H1 (cell line): ENCODE data around the gene USP17L12. TPM values are rescaled to one million over a fixed set of nuclear protein-coding genes. Genes with fewer than 3 reads are reported as not detected.
"Not testable (repeated sequence)": the region's sequence is repeated elsewhere in the genome, so short reads cannot be mapped to it uniquely, and the experiment has no call there.

Experiments
- CTCF ChIA-PET: fragments of 300-600 bp; sonication (Branson Sonifier 250); formaldehyde crosslinking; loops from one replicate; lab custom pipeline; 2021; ENCODE audit not compliant: partially characterized antibody; lab: Charles Lee
- POLR2A ChIA-PET: fragments of 300-600 bp; sonication (Branson Sonifier 250); formaldehyde crosslinking; loops from one replicate; lab custom pipeline; 2021; ENCODE audit warnings: inconsistent platforms; ENCODE audit not compliant: partially characterized antibody; lab: Charles Lee
- DNase-seq, 2 experiments: peaks; one replicate each; pipeline versions ENCODE4 v3.0.0 to v3.0.0-alpha.2; 2010 to 2022; ENCODE audit warnings: low spot score in 2 of 2, low read depth in 1 of 2, mixed read lengths in 1 of 2
- FAIRE-seq: peaks from 2 replicates; lab custom pipeline; 2011; peaks lifted over from hg19 to GRCh38; lab: Jason Lieb, UNC
- H2AFZ ChIP-seq: 2 replicates; pipeline ENCODE4 v1.8.1; 2012; ENCODE audit warnings: low read length, inconsistent platforms
- H2AK5ac ChIP-seq: 2 replicates; pipeline ENCODE4 v1.6.1; 2013; ENCODE audit warnings: low read depth, low read length
- H2BK120ac ChIP-seq: replicated peaks from 2 replicates; pipeline ENCODE3; 2013; ENCODE audit warnings: low read depth, low read length, inconsistent platforms
- H2BK12ac ChIP-seq: 2 replicates; pipeline ENCODE4 v1.6.1; 2013; ENCODE audit warnings: low read depth, low read length
- H2BK15ac ChIP-seq: 2 replicates; pipeline ENCODE4 v1.6.1; 2013; ENCODE audit warnings: low read length
- H2BK20ac ChIP-seq: 2 replicates; pipeline ENCODE4 v1.6.1; 2013; ENCODE audit warnings: low read length
- H2BK5ac ChIP-seq: 2 replicates; pipeline ENCODE4 v1.6.1; 2013; ENCODE audit warnings: low read depth, low read length
- H3K14ac ChIP-seq: 2 replicates; pipeline ENCODE4 v1.6.1; 2013; ENCODE audit warnings: inconsistent platforms; ENCODE audit not compliant: insufficient read length
- H3K18ac ChIP-seq: 2 replicates; pipeline ENCODE4 v1.6.1; 2013; ENCODE audit warnings: low read length; ENCODE audit errors: extremely low read depth
- H3K23ac ChIP-seq: 2 replicates; pipeline ENCODE4 v1.6.1; 2013; ENCODE audit warnings: inconsistent platforms; ENCODE audit not compliant: insufficient read length
- H3K23me2 ChIP-seq: 2 replicates; pipeline ENCODE4 v1.6.1; 2013; ENCODE audit warnings: low read depth, low read length
- H3K27ac ChIP-seq: 2 replicates; pipeline ENCODE4 v1.6.1; 2011; ENCODE audit warnings: low read depth, low read length, inconsistent platforms
- H3K27me3 ChIP-seq, 4 experiments: replicated peaks in 1 of 4; 1 replicate in 1 of 4; 2 replicates in 3 of 4; pipeline versions ENCODE4 v1.6.1 to v1.8.1; 2011 to 2013; ENCODE audit warnings: low read length in 3 of 4, mild to moderate bottlenecking in 3 of 4, inconsistent platforms in 2 of 4, mixed read lengths in 2 of 4, moderate library complexity in 1 of 4; ENCODE audit not compliant: control insufficient read depth in 3 of 4, insufficient read depth in 3 of 4; ENCODE audit errors: extremely low read depth in 1 of 4
- H3K36me3 ChIP-seq, 4 experiments: 2 replicates each; pipeline versions ENCODE4 v1.6.1 to v1.8.1; 2011 to 2013; ENCODE audit warnings: mild to moderate bottlenecking in 4 of 4, low read length in 3 of 4, moderate library complexity in 2 of 4, control low read depth in 1 of 4, inconsistent platforms in 1 of 4; ENCODE audit not compliant: insufficient read depth in 4 of 4, control insufficient read depth in 2 of 4
- H3K4ac ChIP-seq: replicated peaks from 2 replicates; pipeline ENCODE3; 2013; ENCODE audit warnings: low read length, low read depth, mixed read lengths, inconsistent platforms; ENCODE audit not compliant: insufficient read length
- H3K4me1 ChIP-seq, 4 experiments: replicated peaks in 1 of 4; 1 replicate in 1 of 4; 2 replicates in 3 of 4; pipeline versions ENCODE4 v1.6.1 to v1.8.1; 2011 to 2013; ENCODE audit warnings: low read length in 3 of 4, inconsistent platforms in 2 of 4, mixed read lengths in 1 of 4; ENCODE audit not compliant: insufficient read depth in 4 of 4, control insufficient read depth in 3 of 4
- H3K4me2 ChIP-seq, 2 experiments: 2 replicates each; pipeline versions ENCODE4 v1.6.1 to v1.8.1; 2011 to 2013; ENCODE audit warnings: low read depth in 2 of 2, low read length in 2 of 2, control low read depth in 1 of 2, inconsistent platforms in 1 of 2, mild to moderate bottlenecking in 1 of 2; ENCODE audit not compliant: insufficient read depth in 1 of 2
- H3K4me3 ChIP-seq, 4 experiments: fragments of 200-600, 300-600 bp in 1 of 4; sonication (generic), shearing (Covaris generic), sonication (Bioruptor Twin) in 1 of 4; 2 replicates each; pipeline versions ENCODE4 v1.5.1 to v1.8.1; 2011 to 2016; ENCODE audit warnings: low read length in 4 of 4, low read depth in 3 of 4, control low read depth in 2 of 4, inconsistent platforms in 2 of 4, mild to moderate bottlenecking in 2 of 4, mixed read lengths in 1 of 4, moderate library complexity in 1 of 4; ENCODE audit not compliant: insufficient read depth in 2 of 4; ENCODE audit errors: extremely low read depth in 1 of 4
- H3K56ac ChIP-seq: replicated peaks from 2 replicates; pipeline ENCODE3; 2013; ENCODE audit warnings: low read depth, mild to moderate bottlenecking, mixed read lengths, low read length, inconsistent platforms; ENCODE audit not compliant: insufficient read length
- H3K79me1 ChIP-seq: 2 replicates; pipeline ENCODE4 v1.6.1; 2013; ENCODE audit warnings: low read depth, low read length, control low read depth
- H3K79me2 ChIP-seq, 2 experiments: 2 replicates each; pipeline versions ENCODE4 v1.6.1 to v1.8.1; 2012 to 2013; ENCODE audit warnings: low read length in 2 of 2, mild to moderate bottlenecking in 2 of 2, inconsistent platforms in 1 of 2; ENCODE audit not compliant: insufficient read depth in 2 of 2, control insufficient read depth in 1 of 2
- H3K9ac ChIP-seq, 4 experiments: replicated peaks in 1 of 4; 1 replicate in 1 of 4; 2 replicates in 3 of 4; pipeline versions ENCODE4 v1.6.1 to v1.8.1; 2011 to 2013; ENCODE audit warnings: low read depth in 3 of 4, low read length in 3 of 4, control low read depth in 2 of 4, mild to moderate bottlenecking in 2 of 4, moderate library complexity in 2 of 4, inconsistent platforms in 1 of 4; ENCODE audit errors: extremely low read depth in 1 of 4
- H3K9me3 ChIP-seq, 2 experiments: 2 replicates each; pipeline versions ENCODE4 v1.6.1 to v1.8.1; 2012 to 2013; ENCODE audit warnings: mild to moderate bottlenecking in 2 of 2, moderate library complexity in 2 of 2, control low read depth in 1 of 2, inconsistent platforms in 1 of 2, low read depth in 1 of 2, low read length in 1 of 2, mixed read lengths in 1 of 2; ENCODE audit not compliant: insufficient read depth in 2 of 2
- H4K20me1 ChIP-seq, 2 experiments: replicated peaks in 1 of 2; 2 replicates each; pipeline versions ENCODE3 to v1.8.1; 2011 to 2013; ENCODE audit warnings: inconsistent platforms in 2 of 2, low read length in 2 of 2, mild to moderate bottlenecking in 1 of 2; ENCODE audit not compliant: insufficient read depth in 2 of 2, control insufficient read depth in 1 of 2
- H4K5ac ChIP-seq: 2 replicates; pipeline ENCODE4 v1.6.1; 2013; ENCODE audit warnings: low read length, low read depth, mixed read lengths, inconsistent platforms; ENCODE audit not compliant: insufficient read length
- H4K8ac ChIP-seq: 2 replicates; pipeline ENCODE4 v1.8.0; 2013; ENCODE audit warnings: mild to moderate bottlenecking, moderate library complexity, low read length, inconsistent platforms; ENCODE audit not compliant: insufficient read depth; ENCODE audit errors: extremely low read depth
- H4K91ac ChIP-seq: replicated peaks from 2 replicates; pipeline ENCODE3; 2013; ENCODE audit warnings: low read length, mixed read lengths, inconsistent platforms; ENCODE audit not compliant: insufficient read length
- WGBS, 2 experiments: shearing (Covaris generic) in 1 of 2; methylation state at CpG; one replicate each; pipeline versions ENCODE4 v1.1.6 to v1.1.7; 2013 to 2015; ENCODE audit warnings: low lambda C conversion rate in 2 of 2, mixed read lengths in 2 of 2, inconsistent platforms in 1 of 2, low coverage in 1 of 2, missing lambda C conversion rate in 1 of 2; ENCODE audit not compliant: insufficient replicate concordance in 2 of 2, insufficient coverage in 1 of 2, insufficient read length in 1 of 2; ENCODE audit errors: extremely low coverage in 1 of 2, missing lambda C conversion rate in 1 of 2; 5-methylcytosine and 5-hydroxymethylcytosine counted together
- long read RNA-seq, 2 experiments: library from RNA in 1 of 2; library from capped mRNA in 1 of 2; stranded (forward); transcript quantifications; one replicate each; pipeline ENCODE4 v2.0.0, GENCODE V29; 2021; ENCODE audit warnings: inconsistent platforms in 1 of 2
- polyA minus RNA-seq, 3 experiments: library from RNA; depleted of rRNA, polyadenylated mRNA; stranded (reverse); fragments of >200 nt; gene quantifications; 1 replicate in 2 of 3; 2 replicates in 1 of 3; pipeline ENCODE4 v1.2.3, GENCODE V29; 2011
- polyA plus RNA-seq, 7 experiments: library from polyadenylated mRNA; depleted of rRNA in 3 of 7; stranded (reverse) in 5 of 7; unstranded in 2 of 7; fragments of >200 nt in 5 of 7; fragments of 200-250 nt in 2 of 7; gene quantifications; 1 replicate in 5 of 7; 2 replicates in 1 of 7; 4 replicates in 1 of 7; pipeline versions ENCODE4 v1.2.1 to v1.2.3, GENCODE V29; 2011 to 2013; ENCODE audit warnings: missing spikeins in 2 of 7, mixed read lengths in 2 of 7
- total RNA-seq: library from RNA; stranded (reverse); fragmentation: NEBNext Ultra II Directional; extraction: Animal tissue kit (Norgen Biotek cat#: 25700); gene quantifications from 2 replicates; pipeline ENCODE4 v1.2.1, GENCODE V29; 2021

Gene USP17L12, protein sequence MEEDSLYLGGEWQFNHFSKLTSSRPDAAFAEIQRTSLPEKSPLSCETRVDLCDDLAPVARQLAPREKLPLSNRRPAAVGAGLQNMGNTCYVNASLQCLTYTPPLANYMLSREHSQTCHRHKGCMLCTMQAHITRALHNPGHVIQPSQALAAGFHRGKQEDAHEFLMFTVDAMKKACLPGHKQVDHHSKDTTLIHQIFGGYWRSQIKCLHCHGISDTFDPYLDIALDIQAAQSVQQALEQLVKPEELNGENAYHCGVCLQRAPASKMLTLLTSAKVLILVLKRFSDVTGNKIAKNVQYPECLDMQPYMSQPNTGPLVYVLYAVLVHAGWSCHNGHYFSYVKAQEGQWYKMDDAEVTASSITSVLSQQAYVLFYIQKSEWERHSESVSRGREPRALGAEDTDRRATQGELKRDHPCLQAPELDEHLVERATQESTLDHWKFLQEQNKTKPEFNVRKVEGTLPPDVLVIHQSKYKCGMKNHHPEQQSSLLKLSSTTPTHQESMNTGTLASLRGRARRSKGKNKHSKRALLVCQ
- total RNA-seq (not detected in 2 replicates), polyA plus RNA-seq (2011; rRNA removed) (not detected in 2 replicates), polyA minus RNA-seq (2011; rRNA and poly(A)+ RNA removed) (not detected in 2 replicates)
- polyA plus RNA-seq (2011; cell fraction: cytosol; rRNA removed) = not detected
- polyA plus RNA-seq (2011; cell fraction: nucleus; rRNA removed) = not detected
- not detected in 4 replicates for polyA plus RNA-seq (2012, experiment 1 of 2)
- polyA plus RNA-seq (2012, experiment 2 of 2) = not detected
- not detected for polyA plus RNA-seq (2013, experiment 1 of 2)
- polyA plus RNA-seq (2013, experiment 2 of 2) = not detected
- polyA minus RNA-seq (2011; cell fraction: cytosol; rRNA and poly(A)+ RNA removed) = not detected
- not detected for polyA minus RNA-seq (2011; cell fraction: nucleus; rRNA and poly(A)+ RNA removed)
- long read RNA-seq, experiment 1 = 0 reads
- long read RNA-seq, experiment 2 = 0 reads

DNA sequence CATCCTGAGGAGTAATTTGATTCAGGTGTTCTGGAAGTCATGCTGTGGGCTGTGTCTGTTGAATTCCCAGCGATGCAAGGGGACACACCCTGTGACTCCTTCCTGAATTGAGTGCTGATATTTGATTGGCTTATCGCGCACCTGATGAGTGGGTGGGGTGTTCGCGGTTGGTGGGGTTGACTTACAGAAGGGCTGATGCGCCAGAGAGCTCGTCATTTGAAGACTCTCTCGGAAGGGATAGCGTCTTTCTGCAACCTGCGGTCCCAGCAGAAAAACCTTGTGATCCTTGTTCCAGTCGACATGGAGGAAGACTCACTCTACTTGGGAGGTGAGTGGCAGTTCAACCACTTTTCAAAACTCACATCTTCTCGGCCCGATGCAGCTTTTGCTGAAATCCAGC is at the start of gene USP17L12:
USP17L12 (plus strand) TSS at position 301 of the 400 bp plus-strand sequence; CDS start at position 301, 0 bp downstream.
- H3K27me3 ChIP-seq, H3K79me1 ChIP-seq, H3K14ac ChIP-seq, H4K20me1 ChIP-seq, CTCF ChIA-PET, H2AFZ ChIP-seq, FAIRE-seq, H3K9me3 ChIP-seq, H3K23me2 ChIP-seq, H3K36me3 ChIP-seq, POLR2A ChIA-PET, H3K18ac ChIP-seq, H3K79me2 ChIP-seq, H3K4ac ChIP-seq, H3K23ac ChIP-seq, H3K56ac ChIP-seq, H4K5ac ChIP-seq, H3K9ac ChIP-seq, H2BK5ac ChIP-seq, H2BK120ac ChIP-seq, H4K8ac ChIP-seq, H3K4me1 ChIP-seq, H2AK5ac ChIP-seq, H3K4me2 ChIP-seq, H2BK20ac ChIP-seq, H3K27ac ChIP-seq, H3K4me3 ChIP-seq, H4K91ac ChIP-seq, H2BK12ac ChIP-seq, DNase-seq, H2BK15ac ChIP-seq: not testable (repeated sequence)
- WGBS, 2 experiments = no CpG with 5 or more reads among the region's 13 CpGs
